HUES6 (cell line): ENCODE measurements around the gene KLK11.

Source experiments
- H3K27ac ChIP-seq: 2 replicates; pipeline ENCODE4 v1.7.0; 2013; ENCODE audit warnings: low read depth, mild to moderate bottlenecking, low read length, inconsistent platforms
- H3K27me3 ChIP-seq: 2 replicates; pipeline ENCODE4 v1.6.1; 2013; ENCODE audit warnings: low read length; ENCODE audit not compliant: control insufficient read depth, insufficient read depth
- H3K36me3 ChIP-seq: 2 replicates; pipeline ENCODE4 v1.6.1; 2013; ENCODE audit warnings: low read length; ENCODE audit not compliant: control insufficient read depth, insufficient read depth
- H3K4me1 ChIP-seq: 2 replicates; pipeline ENCODE4 v1.6.1; 2013; ENCODE audit warnings: low read length; ENCODE audit not compliant: control insufficient read depth, insufficient read depth
- H3K4me3 ChIP-seq: 2 replicates; pipeline ENCODE4 v1.5.1; 2013; ENCODE audit warnings: low read depth, low read length
- H3K9ac ChIP-seq: one replicate; pipeline ENCODE4 v1.6.1; 2013; ENCODE audit warnings: mild to moderate bottlenecking, low read length
- H3K9me3 ChIP-seq: 2 replicates; pipeline ENCODE4 v1.6.1; 2013; ENCODE audit warnings: low read depth, low read length; ENCODE audit not compliant: control insufficient read depth, insufficient read depth

Gene KLK11

DNA sequence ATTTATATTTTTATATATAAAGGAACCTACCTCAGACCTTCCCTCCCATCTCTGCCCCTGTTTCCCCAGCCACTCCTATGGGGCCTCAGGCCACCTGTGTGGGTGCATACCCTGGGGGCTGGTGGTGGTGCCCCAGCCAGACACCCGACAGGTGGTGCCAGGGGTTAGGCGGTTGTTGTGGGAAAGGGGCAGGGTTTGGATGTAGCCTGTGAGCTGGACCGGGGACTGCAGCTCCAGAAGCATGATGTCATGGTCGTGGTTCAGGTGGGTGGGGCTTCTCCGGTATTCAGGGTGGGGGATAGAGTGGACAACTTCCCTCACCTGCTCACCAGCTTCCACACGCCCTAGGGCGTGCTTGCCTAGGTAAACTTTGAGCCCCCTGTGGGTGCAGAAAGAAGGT is 33.3 kb upstream of the KLK11 start:
- no peaks in the 10 kb centered on the region for H3K27me3 ChIP-seq
- no peaks in the 10 kb centered on the region for H3K36me3 ChIP-seq
- no peak overlapping the region for H3K27ac ChIP-seq
- no peak overlapping the region for H3K4me3 ChIP-seq
- no peaks in the 10 kb centered on the region for H3K4me1 ChIP-seq
- H3K9me3 ChIP-seq: no peaks in the 10 kb centered on the region
- no peak overlapping the region for H3K9ac ChIP-seq

DNA sequence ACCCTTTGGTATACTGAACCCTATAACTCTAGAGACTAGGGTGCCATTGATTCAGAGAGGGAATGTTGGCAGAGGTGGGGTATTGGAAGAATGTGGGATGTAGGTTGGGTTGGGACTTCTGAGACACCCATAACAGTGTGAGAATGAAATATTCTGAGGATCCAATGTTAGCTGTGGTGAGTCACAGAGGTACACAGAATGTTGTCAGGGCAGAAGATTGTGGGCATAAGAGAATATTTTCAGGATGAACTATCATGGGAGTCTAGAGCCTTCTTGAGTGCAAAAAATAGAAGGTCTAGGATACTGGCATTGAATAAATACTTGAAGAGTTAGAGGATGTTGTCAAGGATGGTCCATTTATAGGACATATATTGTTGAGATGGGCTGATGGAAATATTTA is 29.4 kb upstream of the KLK11 start:
- H3K4me1 ChIP-seq: peaks cover 6% of the 10 kb centered on the region; the same call in 1 of the 2 replicates
- no peaks in the 10 kb centered on the region for H3K9me3 ChIP-seq
- no peak overlapping the region for H3K9ac ChIP-seq
- no peaks in the 10 kb centered on the region for H3K36me3 ChIP-seq
- no peak overlapping the region for H3K27ac ChIP-seq
- H3K27me3 ChIP-seq: peaks cover 5% of the 10 kb centered on the region; the same call in 1 of the 2 replicates
- H3K4me3 ChIP-seq: no peak overlapping the region

DNA sequence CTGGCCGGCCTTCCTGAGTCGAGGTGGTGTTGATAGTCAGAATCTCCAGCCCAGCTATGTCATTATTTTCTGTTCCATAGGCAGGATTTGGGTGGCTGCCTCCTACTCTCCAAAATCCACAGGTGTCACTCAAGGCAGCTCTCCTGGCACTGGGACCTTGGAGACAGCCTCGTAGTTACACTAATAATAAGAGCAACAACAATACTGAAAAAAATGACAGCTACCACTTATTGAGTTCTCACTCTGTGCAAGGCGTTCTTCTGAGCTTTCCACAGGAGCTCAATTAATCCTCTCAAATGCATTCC is 20.6 kb upstream of the KLK11 start:
- Histone ChIP-seq H3K9ac (no peak overlapping the region), H3K27ac (peak overlapping the region; percentile 55), H3K9me3 (peaks cover 4% of the 10 kb centered on the region; the same call in 1 of the 2 replicates), H3K4me3 (peak overlapping the region; percentile 28; the same call in 1 of the 2 replicates), H3K4me1 (peaks cover 25% of the 10 kb centered on the region), H3K27me3 (no peaks in the 10 kb centered on the region), H3K36me3 (no peaks in the 10 kb centered on the region)

DNA sequence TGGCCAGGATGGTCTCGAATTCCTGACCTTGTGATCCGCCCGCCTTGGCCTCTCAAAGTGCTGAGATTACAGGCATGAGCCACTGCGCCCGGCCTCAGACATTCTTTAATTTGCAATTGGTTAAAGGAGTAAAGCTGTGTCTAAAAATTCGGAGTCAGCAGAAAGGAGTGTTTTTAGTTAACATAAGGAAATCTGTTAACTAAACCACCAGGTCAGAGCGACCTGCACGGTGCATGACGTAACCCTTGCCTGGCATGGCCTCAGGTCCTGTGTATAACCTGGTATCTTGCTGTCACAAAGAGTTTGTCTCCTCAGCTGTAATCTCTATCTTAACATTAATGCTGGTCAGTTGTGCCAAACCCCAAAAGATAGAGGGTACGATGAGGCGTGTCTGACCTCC is 17.9 kb upstream of the KLK11 start:
- peaks cover 23% of the 10 kb centered on the region for H3K4me1 ChIP-seq
- no peaks in the 10 kb centered on the region for H3K36me3 ChIP-seq
- H3K27me3 ChIP-seq: no peaks in the 10 kb centered on the region
- H3K9me3 ChIP-seq: no peaks in the 10 kb centered on the region; the same call in 1 of the 2 replicates
- no peak overlapping the region for H3K9ac ChIP-seq
- H3K27ac ChIP-seq: no peak overlapping the region
- no peak overlapping the region for H3K4me3 ChIP-seq

DNA sequence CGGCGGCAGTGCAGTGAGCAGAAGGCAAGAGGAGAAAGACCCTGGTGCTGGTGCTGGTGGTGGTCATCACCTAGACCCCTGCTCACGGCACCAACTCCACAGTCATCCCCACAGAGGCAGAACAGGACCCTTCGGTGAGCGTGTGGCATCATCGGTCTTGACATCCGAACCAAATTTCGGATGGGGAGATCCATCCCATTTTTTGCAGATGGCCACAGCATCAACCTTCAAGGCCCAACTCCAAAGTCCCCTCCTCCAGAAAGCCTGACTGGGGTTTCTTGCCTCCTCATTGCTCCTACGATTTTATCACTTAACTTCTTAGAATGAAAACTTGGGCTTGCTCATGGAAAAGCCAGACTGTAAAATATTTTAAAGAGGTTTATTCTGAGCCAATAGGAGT is 17.1 kb upstream of the KLK11 start:
- Histone ChIP-seq H3K9ac (no peak overlapping the region), H3K27ac (no peak overlapping the region), H3K4me1 (peaks cover 23% of the 10 kb centered on the region), H3K4me3 (no peak overlapping the region), H3K36me3 (no peaks in the 10 kb centered on the region), H3K27me3 (no peaks in the 10 kb centered on the region), H3K9me3 (no peaks in the 10 kb centered on the region; the same call in 1 of the 2 replicates)

DNA sequence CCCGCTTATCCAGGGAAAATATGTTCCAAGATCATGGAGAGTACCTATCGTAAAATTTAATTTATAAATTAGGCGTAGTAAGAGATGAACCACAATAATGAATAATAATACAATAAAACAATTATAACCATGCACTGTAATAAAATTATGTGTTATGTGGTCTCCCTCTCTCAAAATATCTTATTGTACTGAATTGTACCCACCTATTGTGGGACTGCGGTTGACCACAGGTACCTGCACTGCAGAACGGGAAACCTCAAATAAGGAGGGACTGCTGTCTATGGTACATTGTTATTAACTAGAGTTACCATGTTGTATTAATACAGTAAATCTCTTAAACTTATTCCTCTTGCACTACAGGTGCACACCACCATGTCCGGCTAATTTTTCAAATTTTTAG is 13.7 kb upstream of the KLK11 start:
- Histone ChIP-seq H3K9me3 (no peaks in the 10 kb centered on the region; the same call in 1 of the 2 replicates), H3K27ac (no peak overlapping the region), H3K36me3 (no peaks in the 10 kb centered on the region), H3K9ac (no peak overlapping the region), H3K4me1 (no peaks in the 10 kb centered on the region), H3K4me3 (no peak overlapping the region), H3K27me3 (no peaks in the 10 kb centered on the region)

DNA sequence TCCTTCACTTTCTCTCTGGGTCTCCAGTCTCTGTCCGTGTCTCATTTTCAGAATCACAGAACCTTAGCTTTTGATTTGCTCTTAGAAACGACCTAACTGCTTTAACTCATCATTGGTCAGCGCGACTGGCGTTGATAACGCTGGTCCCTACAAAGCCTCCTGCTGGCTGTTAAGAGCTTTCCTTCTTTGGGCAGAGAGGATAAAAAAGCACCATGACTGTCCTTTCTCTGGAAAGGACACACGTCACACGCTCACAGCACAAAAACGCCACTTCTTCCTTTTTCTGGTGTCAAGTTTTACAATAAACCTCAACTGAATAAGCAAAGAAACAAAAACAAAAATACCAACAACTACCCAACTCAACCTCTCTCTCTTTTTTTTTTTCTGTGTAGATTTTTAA is 10.1 kb upstream of the KLK11 start:
- no peak overlapping the region for H3K27ac ChIP-seq
- H3K36me3 ChIP-seq: no peaks in the 10 kb centered on the region
- no peak overlapping the region for H3K9ac ChIP-seq
- no peaks in the 10 kb centered on the region for H3K27me3 ChIP-seq
- H3K4me3 ChIP-seq: no peak overlapping the region
- no peaks in the 10 kb centered on the region for H3K4me1 ChIP-seq
- H3K9me3 ChIP-seq: no peaks in the 10 kb centered on the region

DNA sequence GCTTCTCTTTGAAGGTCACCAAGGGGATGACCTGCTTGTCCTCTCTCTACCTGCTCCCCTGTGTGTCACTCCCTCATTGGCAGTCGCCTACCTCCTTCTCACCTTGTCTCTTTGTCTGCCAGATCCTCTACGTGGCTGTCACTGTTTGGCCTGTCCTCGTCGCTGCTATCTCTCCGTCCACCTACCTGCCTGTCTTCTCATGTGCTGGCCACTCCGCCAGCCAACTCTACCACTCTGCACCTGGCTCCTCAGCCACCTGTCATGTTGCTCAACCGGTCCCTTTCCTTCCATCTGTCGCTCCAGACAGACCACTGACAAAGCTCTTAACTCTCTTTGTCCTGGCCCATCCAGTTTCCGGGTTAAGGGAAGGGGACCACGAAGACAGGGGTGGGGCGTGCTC is 8.3 kb upstream of the KLK11 start, which contains the start of gene KLK12:
KLK12 (minus strand) TSS at position 299 of the 400 bp plus-strand sequence. CDS start 381 bp downstream, outside the sequence.
- H3K27ac ChIP-seq: no peak within 1 kb of the TSS
- no peaks in the 10 kb centered on the region for H3K9me3 ChIP-seq
- no peaks in the 10 kb centered on the region for H3K36me3 ChIP-seq
- no peak within 1 kb of the TSS for H3K4me3 ChIP-seq
- no peaks in the 10 kb centered on the region for H3K27me3 ChIP-seq
- peaks cover 4% of the 10 kb centered on the region; the same call in 1 of the 2 replicates for H3K4me1 ChIP-seq
- H3K9ac ChIP-seq: no peak within 1 kb of the TSS

DNA sequence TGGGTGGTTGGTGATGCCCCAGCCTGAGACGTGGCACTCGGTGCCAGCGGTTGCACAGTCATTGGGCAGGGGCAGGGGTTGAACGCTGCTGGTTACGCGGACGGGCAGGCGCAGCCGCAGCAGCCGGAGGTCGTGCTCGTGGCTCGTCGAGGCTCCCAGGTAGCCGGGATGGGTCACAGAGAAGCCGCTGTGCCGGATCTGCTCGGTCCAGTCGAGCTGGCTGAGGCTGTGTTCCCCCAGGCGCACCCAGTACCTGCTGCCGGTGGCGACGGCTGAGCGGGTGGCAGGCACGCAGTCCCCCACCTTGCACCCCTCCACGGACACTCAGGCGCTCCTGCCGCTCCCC is 5.4 kb upstream of the KLK11 start:
- Histone ChIP-seq H3K36me3 (no peaks in the 10 kb centered on the region), H3K4me1 (peaks cover 8% of the 10 kb centered on the region; the same call in 1 of the 2 replicates), H3K9ac (no peak overlapping the region), H3K9me3 (no peaks in the 10 kb centered on the region), H3K27me3 (no peaks in the 10 kb centered on the region), H3K4me3 (no peak overlapping the region), H3K27ac (no peak overlapping the region)

DNA sequence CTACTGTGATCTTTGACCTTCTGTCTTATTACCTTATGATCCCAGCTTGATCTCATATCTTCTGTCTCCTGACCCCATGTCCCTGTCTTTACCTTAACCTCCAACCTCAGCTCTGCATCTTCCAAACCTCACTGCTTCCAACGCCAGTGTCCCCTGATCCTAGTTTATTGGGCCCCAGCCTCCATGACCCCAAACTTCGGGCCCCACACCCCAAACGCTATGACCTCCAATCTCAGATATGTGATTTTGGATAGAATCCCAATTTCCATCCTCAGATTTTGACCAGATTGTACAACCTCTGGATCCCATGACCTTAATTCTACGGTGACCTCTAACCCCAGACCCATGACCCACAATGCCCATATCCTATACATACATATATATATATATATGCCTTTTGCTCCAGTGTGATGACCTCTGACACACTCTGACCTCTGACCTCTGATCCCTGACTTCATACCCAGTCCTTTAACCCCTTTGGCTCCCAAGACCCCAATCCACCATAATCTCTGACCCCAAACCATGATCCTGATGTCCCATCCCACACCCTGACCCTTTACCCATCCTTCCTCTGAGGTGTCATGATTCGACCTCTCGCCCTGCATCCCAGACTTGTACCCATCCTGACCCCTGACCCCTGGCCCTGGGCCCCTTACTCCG is 4.9 kb upstream of the KLK11 start:
- Histone ChIP-seq H3K27me3 (no peaks in the 10 kb centered on the region), H3K27ac (no peak overlapping the region), H3K4me1 (peaks cover 11% of the 10 kb centered on the region; the same call in 1 of the 2 replicates), H3K9ac (no peak overlapping the region), H3K9me3 (no peaks in the 10 kb centered on the region), H3K36me3 (no peaks in the 10 kb centered on the region), H3K4me3 (no peak overlapping the region)

DNA sequence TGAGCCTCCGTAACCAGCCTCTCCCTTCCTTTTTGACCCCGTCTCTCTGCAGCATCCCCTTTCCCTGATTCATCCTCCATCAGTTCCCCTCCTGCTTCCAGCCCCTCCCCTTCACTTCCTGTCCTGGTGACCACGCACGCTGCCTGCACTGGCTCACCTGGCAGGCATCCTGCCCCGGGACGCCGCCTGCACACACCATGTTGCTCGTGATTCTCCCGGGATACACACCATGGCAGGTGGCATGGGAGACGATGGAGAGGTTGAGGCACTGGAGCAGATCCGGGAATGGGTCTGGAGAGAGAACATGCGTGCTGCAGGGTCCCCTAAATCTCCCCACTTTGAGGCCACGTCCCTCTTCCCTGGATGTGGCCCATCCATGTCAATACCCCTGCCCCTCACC is 4.2 kb upstream of the KLK11 start:
- Histone ChIP-seq H3K4me1 (peaks cover 19% of the 10 kb centered on the region), H3K27ac (no peak overlapping the region), H3K9ac (no peak overlapping the region), H3K27me3 (no peaks in the 10 kb centered on the region), H3K4me3 (no peak overlapping the region), H3K36me3 (no peaks in the 10 kb centered on the region), H3K9me3 (no peaks in the 10 kb centered on the region)
